ENCODE measurements around the gene SIL1.

DNA sequence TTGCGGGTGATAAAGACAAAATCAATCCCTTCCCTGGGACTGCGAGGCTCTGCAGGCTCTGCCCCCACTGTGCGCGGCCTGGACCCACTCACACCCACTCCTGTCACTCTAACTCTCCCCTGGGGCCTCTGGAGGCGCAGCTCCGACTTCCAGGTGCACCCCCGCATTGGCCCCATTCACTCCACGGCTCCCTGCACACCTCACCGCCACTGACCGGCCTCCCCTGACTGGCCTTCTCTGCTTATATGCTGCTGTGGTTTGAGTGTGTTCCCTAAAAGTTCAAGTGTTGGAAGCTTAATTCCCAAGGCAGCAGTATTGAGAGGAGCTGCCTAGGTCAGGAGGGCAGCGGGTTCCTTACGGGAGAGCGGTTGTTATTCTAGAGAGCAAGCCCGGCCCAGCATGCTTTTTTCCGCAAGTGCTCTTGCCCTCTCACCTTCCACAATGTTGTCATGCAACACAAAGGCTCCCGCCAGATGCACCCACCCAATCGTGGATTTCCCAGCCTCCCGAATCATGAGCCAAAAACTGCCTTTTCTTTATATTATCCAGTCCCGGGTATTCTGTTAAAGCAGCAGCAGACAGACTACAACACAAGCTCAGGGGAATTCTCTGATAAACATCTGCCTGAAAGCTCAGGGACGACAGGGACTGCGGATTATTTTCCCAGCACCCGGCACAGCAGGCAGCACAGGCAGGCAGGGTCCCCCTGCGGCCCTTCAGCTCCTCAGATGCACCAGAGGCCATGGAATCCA lies 249.5 kb downstream of the SIL1 start:
- TF ChIP-seq, protein P1, sequence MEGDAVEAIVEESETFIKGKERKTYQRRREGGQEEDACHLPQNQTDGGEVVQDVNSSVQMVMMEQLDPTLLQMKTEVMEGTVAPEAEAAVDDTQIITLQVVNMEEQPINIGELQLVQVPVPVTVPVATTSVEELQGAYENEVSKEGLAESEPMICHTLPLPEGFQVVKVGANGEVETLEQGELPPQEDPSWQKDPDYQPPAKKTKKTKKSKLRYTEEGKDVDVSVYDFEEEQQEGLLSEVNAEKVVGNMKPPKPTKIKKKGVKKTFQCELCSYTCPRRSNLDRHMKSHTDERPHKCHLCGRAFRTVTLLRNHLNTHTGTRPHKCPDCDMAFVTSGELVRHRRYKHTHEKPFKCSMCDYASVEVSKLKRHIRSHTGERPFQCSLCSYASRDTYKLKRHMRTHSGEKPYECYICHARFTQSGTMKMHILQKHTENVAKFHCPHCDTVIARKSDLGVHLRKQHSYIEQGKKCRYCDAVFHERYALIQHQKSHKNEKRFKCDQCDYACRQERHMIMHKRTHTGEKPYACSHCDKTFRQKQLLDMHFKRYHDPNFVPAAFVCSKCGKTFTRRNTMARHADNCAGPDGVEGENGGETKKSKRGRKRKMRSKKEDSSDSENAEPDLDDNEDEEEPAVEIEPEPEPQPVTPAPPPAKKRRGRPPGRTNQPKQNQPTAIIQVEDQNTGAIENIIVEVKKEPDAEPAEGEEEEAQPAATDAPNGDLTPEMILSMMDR (IDR thresholded peaks at IDR 0.05) = no peak
- TF ChIP-seq POLR2A (IDR thresholded peaks at IDR 0.05; ENCODE audit: low read depth) (no peak), EP300 (IDR thresholded peaks at IDR 0.05) (no peak), POLR2AphosphoS5 (IDR thresholded peaks at IDR 0.05) (no peak)

Data from esophagus muscularis mucosa (tissue), 4 donors.